Activated naive CD4-positive, alpha-beta T cell treated with anti-CD3 and anti-CD28 coated beads, Interleukin-2, amount 50 U/mL, for 24 hours (primary cell): ENCODE results near the gene UNKL.

Source experiments
- H3K27ac Mint-ChIP-seq: one replicate; pipeline ENCODE4 v1.8.0; 2021; ENCODE audit warnings: mild to moderate bottlenecking, mixed read lengths
- H3K27me3 Mint-ChIP-seq: one replicate; pipeline ENCODE4 v1.8.0; 2021; ENCODE audit warnings: mixed read lengths
- H3K36me3 Mint-ChIP-seq: one replicate; pipeline ENCODE4 v1.8.0; 2021; ENCODE audit warnings: mixed read lengths
- H3K4me1 Mint-ChIP-seq: one replicate; pipeline ENCODE4 v1.8.0; 2021; ENCODE audit warnings: mixed read lengths
- H3K4me3 Mint-ChIP-seq: one replicate; pipeline ENCODE4 v1.8.0; 2021; ENCODE audit warnings: mild to moderate bottlenecking, mixed read lengths
- H3K9me3 Mint-ChIP-seq: one replicate; pipeline ENCODE4 v1.8.0; 2021; ENCODE audit warnings: mixed read lengths

Gene UNKL

DNA sequence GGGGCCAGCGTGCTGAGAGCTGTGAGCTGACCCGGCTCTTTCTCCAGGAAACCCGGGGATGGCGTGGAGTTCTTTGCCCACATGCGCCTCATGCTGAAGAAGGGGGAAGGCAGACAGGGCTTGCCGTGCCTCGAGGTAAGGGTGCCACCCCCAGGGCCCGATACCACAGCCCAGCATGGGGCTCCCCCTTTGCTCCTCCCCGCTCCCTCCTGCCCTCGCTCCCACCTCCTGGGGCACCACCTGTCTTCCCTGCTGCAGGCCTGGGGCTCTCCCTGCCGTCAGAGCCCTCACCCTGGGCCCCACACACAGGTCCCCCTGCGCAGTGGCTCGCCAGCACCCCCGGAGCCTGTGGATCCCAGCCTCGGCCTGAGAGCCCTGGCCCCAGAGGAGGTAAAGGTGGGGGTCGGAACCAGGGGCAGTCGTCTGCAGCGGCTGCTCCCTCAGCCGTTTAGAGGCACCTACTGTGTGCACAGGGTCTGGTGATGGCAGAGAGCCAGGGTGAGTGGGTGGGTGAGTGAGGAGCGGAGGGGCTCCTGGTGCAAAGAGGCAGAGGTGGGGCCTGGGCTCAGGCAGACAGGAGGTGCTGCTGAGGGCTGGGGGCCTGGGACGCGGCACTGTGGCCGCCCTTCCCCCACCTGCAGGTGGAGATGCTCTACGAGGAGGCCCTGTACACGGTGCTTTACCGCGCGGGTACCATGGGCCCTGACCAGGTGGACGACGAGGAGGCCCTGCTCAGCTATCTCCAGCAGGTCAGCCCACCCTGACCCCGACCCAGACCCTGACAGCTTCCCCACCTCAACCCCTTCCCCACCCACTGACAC, 75.4 kb downstream of the UNKL start:
- Mint-ChIP-seq H3K4me3 (no peak overlapping the region), H3K27ac (no peak overlapping the region), H3K4me1 (peaks cover 15% of the 10 kb centered on the region), H3K36me3 (no peaks in the 10 kb centered on the region), H3K27me3 (peaks cover 2% of the 10 kb centered on the region), H3K9me3 (no peaks in the 10 kb centered on the region)

DNA sequence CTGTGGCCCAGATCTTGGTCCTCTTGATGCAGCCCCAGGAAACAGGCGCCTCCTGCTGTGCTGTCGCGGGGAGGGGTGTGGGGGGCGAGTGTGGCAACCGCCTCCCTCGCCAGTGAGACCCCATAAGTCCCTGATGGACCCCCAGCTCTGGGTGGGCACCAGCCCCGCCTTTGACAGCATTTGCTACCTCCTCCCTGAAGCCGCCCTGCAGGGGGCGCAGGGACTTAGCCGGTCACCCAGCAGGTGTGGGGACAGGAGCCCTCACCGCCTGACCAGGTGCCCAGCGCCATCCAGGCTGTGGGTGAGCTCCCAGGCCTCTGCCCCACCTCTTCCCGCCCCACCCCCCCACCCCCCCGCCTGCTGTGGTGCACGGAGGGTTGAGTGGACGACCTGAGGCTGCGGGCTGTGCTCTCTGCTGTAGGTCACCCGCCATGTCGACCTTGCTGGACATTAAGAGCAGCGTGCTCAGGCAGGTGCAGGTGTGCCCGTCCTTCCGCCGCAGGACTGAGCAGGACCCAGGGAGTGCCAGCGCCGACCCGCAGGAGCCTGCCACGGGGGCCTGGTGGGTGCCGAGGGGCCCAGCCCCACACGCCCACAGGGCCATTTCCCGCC, 76.3 kb downstream of the UNKL start:
- Mint-ChIP-seq H3K27ac (no peak overlapping the region), H3K4me1 (peaks cover 12% of the 10 kb centered on the region)

GRCh38 chr16:1337486-1337885, 77.0 kb downstream of the UNKL start:
- Mint-ChIP-seq H3K27me3 (peaks cover 5% of the 10 kb centered on the region), H3K36me3 (no peaks in the 10 kb centered on the region), H3K9me3 (no peaks in the 10 kb centered on the region), H3K27ac (no peak overlapping the region), H3K4me3 (no peak overlapping the region), H3K4me1 (peaks cover 8% of the 10 kb centered on the region)

More for the DNA sequence above, 76.3 kb downstream of the UNKL start:
- Mint-ChIP-seq H3K9me3 (no peaks in the 10 kb centered on the region), H3K4me3 (no peak overlapping the region), H3K27me3 (peaks cover 2% of the 10 kb centered on the region), H3K36me3 (no peaks in the 10 kb centered on the region)

GRCh38 chr16:1336619-1337018, 77.9 kb downstream of the UNKL start:
- Mint-ChIP-seq H3K9me3 (no peaks in the 10 kb centered on the region), H3K4me1 (peaks cover 8% of the 10 kb centered on the region), H3K27ac (no peak overlapping the region), H3K36me3 (no peaks in the 10 kb centered on the region), H3K4me3 (no peak overlapping the region), H3K27me3 (peaks cover 7% of the 10 kb centered on the region)

- Mint-ChIP-seq H3K27ac (no peak overlapping the region), H3K9me3 (no peaks in the 10 kb centered on the region), H3K4me3 (no peak overlapping the region), H3K27me3 (peaks cover 11% of the 10 kb centered on the region), H3K4me1 (peaks cover 13% of the 10 kb centered on the region), H3K36me3 (no peaks in the 10 kb centered on the region)
These were observed 78.5 kb downstream of the UNKL start for GRCh38 chr16:1335996-1336395.

- H3K27ac Mint-ChIP-seq, result no peak overlapping the region
- H3K9me3 Mint-ChIP-seq, result no peaks in the 10 kb centered on the region
- H3K27me3 Mint-ChIP-seq, result peaks cover 11% of the 10 kb centered on the region
- H3K4me3 Mint-ChIP-seq, result no peak overlapping the region
- peaks cover 13% of the 10 kb centered on the region for H3K4me1 Mint-ChIP-seq
- no peaks in the 10 kb centered on the region for H3K36me3 Mint-ChIP-seq
These were observed 79.1 kb downstream of the UNKL start for GRCh38 chr16:1335211-1335971.

- no peaks in the 10 kb centered on the region for H3K9me3 Mint-ChIP-seq
- H3K4me3 Mint-ChIP-seq, result no peak overlapping the region
- peaks cover 11% of the 10 kb centered on the region for H3K27me3 Mint-ChIP-seq
- H3K36me3 Mint-ChIP-seq, result no peaks in the 10 kb centered on the region
- peaks cover 13% of the 10 kb centered on the region for H3K4me1 Mint-ChIP-seq
- no peak overlapping the region for H3K27ac Mint-ChIP-seq
These were observed 79.8 kb downstream of the UNKL start for GRCh38 chr16:1334739-1335138.

GRCh38 chr16:1333854-1334700, 80.4 kb downstream of the UNKL start:
- peaks cover 13% of the 10 kb centered on the region for H3K4me1 Mint-ChIP-seq
- no peaks in the 10 kb centered on the region for H3K36me3 Mint-ChIP-seq
- no peak overlapping the region for H3K27ac Mint-ChIP-seq
- H3K4me3 Mint-ChIP-seq, result no peak overlapping the region
- H3K9me3 Mint-ChIP-seq, result no peaks in the 10 kb centered on the region
- peaks cover 11% of the 10 kb centered on the region for H3K27me3 Mint-ChIP-seq

DNA sequence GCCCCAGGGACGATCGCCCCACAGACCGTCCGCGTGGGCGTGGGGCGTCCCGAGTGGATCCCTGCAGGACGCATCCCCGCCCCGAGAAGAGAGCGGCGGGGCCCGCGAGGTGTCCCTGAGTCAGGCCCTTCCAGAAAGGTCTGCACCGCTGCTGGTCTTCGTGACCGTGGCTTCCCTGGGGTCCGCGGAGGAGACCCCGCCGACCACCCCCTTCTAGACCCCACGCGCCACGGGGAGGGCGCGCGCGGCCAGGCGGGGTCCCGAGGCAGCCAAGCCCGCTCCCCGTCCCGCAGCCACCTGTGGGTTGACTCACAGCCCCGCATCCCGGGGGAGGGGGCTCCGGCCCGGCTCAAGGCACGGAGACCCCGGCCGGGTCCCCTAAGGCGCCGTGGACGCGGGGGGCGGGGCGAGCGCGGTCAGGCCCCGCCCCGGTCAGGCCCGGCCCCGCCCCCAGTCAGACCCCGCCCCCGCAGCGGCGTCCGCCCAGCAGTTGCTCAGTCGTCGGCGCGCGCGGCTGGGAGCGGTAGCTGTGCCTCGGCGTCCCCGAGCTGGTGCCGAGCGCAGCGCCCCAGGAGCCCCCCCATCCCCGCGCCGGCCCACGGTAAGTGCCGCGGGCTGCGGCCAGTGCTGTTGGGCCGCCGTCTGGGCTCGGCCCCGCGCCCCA, 81.2 kb downstream of the UNKL start, which contains the start of gene BAIAP3:
Gene BAIAP3 (plus strand): TSS at position 497 of the 664 bp plus-strand sequence. CDS start 4,905 bp downstream, outside the sequence.
- Mint-ChIP-seq H3K27ac (no peak within 1 kb of the TSS), H3K4me3 (peak within 1 kb of the TSS; percentile 78)

DNA sequence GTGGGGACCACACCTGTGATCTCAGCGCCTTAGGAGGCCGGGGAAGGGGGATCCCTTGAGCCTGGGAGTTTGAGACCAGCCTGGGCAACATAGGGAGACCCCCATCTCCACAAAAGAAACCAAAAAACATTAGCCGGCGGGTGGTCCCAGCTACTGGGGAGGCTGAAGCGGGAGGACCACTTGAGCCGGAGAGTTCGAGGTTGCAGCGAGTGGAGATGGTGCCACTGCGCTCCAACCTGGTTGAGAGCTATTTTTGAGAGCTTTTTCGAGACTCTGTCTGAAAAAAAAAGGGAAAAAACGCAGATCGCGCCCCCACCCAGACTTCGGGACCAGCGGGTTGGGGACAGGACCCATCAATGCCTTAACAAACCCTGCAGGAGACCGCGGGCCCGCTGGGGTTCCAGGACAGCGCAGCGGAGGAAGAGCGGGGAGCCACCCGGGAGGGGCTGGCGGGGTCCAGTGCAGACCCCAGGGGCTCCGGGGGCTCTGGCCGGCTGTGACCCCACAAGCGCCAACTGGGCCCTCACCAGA, 81.8 kb downstream of the UNKL start:
- H3K4me1 Mint-ChIP-seq, result peaks cover 13% of the 10 kb centered on the region
- peak overlapping the region; percentile 78 for H3K4me3 Mint-ChIP-seq

More for the DNA sequence above, 81.2 kb downstream of the UNKL start, which contains the start of gene BAIAP3:
- Mint-ChIP-seq H3K36me3 (no peaks in the 10 kb centered on the region), H3K4me1 (peaks cover 13% of the 10 kb centered on the region), H3K9me3 (no peaks in the 10 kb centered on the region), H3K27me3 (peaks cover 11% of the 10 kb centered on the region)

GRCh38 chr16:1331712-1332617, 82.5 kb downstream of the UNKL start:
- no peaks in the 10 kb centered on the region for H3K9me3 Mint-ChIP-seq
- peaks cover 11% of the 10 kb centered on the region for H3K27me3 Mint-ChIP-seq
- no peaks in the 10 kb centered on the region for H3K36me3 Mint-ChIP-seq
- H3K4me3 Mint-ChIP-seq, result peak overlapping the region; percentile 78
- peaks cover 13% of the 10 kb centered on the region for H3K4me1 Mint-ChIP-seq
- no peak overlapping the region for H3K27ac Mint-ChIP-seq

More for the DNA sequence above, 81.8 kb downstream of the UNKL start:
- H3K27me3 Mint-ChIP-seq, result peaks cover 11% of the 10 kb centered on the region
- no peaks in the 10 kb centered on the region for H3K36me3 Mint-ChIP-seq
- H3K27ac Mint-ChIP-seq, result no peak overlapping the region
- no peaks in the 10 kb centered on the region for H3K9me3 Mint-ChIP-seq

DNA sequence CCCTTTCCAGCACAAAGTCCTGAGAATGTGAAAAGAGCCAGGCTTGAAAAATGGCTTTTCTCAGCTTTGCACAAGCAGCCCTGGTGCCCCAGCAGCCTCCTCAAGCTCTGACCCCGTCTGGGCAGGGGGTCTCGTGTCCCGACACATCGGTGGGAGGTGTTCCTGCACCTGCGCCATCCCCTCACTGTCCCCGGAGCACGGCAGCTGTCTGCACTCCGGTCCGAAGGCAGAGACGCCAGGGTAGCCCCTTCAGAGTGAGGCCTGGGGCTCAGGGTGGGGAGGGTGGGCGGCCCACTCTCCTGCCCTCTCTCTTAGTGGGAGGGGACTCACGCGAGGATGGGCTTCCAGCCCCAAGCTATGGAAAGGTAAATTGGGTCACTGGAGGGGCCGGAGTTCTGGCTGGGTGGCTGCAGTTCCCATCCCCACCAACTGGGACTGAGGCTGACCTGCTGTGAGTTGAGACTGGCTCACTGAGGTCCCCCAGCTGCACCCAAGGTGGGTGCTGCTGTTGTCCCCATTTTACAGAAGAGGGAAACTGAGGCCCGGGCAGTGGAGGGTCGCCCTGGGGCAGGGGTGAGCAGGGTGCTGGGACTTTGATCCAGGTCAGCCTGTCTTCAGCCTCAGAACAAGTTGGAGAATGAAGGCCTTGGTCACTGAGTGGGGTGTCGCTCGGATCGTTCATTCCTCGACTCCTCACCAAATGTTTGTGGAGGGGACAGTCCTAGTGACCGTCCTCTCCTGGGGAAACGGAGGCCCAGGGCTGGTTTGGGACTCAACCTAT, 83.4 kb downstream of the UNKL start:
- Mint-ChIP-seq H3K36me3 (no peaks in the 10 kb centered on the region), H3K27ac (no peak overlapping the region), H3K27me3 (peaks cover 11% of the 10 kb centered on the region), H3K9me3 (no peaks in the 10 kb centered on the region), H3K4me3 (peak overlapping the region; percentile 36), H3K4me1 (peaks cover 13% of the 10 kb centered on the region)
